ENCODE measurements around the gene SGCE. TPM values are rescaled to one million over a fixed set of nuclear protein-coding genes. Genes with fewer than 3 reads are reported as not detected.

SGCE gene
- polyA plus RNA-seq, 1 experiment: 76.1 TPM

DNA sequence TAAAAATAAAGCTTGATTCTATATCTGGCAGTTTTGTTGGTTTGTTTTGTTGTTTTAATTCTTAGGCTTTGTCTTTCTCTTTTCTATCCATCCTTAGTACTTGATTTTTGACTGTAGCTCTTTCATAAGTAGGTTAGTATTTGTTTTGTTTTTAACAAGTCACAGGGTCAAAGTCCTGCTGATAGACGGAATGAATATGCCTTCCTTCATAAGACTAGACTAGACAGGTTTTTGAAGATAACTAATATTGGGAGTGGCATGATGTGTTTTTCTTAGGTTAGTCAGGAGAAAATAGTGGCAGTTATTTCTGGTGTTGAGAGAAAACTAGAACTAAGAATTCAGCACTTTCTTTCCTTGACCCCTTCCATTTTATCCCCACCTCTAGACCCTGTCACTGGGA is 96.0 kb downstream of the SGCE start:
- H3K27me3 ChIP-seq (ENCODE audit: control insufficient read depth, insufficient read depth, low read length): no peaks in the 10 kb centered on the region
- CTCF ChIA-PET: interaction anchor here (0.8 kb wide), 1 partner anchor 25 kb away, joined by 3 read pairs; no protein-coding TSS in a partner anchor
- no peak for DNase-seq (ENCODE audit: low read depth, low spot score)
- TF ChIP-seq, protein P1, sequence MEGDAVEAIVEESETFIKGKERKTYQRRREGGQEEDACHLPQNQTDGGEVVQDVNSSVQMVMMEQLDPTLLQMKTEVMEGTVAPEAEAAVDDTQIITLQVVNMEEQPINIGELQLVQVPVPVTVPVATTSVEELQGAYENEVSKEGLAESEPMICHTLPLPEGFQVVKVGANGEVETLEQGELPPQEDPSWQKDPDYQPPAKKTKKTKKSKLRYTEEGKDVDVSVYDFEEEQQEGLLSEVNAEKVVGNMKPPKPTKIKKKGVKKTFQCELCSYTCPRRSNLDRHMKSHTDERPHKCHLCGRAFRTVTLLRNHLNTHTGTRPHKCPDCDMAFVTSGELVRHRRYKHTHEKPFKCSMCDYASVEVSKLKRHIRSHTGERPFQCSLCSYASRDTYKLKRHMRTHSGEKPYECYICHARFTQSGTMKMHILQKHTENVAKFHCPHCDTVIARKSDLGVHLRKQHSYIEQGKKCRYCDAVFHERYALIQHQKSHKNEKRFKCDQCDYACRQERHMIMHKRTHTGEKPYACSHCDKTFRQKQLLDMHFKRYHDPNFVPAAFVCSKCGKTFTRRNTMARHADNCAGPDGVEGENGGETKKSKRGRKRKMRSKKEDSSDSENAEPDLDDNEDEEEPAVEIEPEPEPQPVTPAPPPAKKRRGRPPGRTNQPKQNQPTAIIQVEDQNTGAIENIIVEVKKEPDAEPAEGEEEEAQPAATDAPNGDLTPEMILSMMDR (IDR thresholded peaks at IDR 0.05; ENCODE audit: low read depth, low read length): no peak
- POLR2A ChIA-PET: no interaction called here
- no peaks in the 10 kb centered on the region for H3K9me3 ChIP-seq (ENCODE audit: control insufficient read depth, insufficient read depth, low read length)
- H3K27ac ChIP-seq (ENCODE audit: low read depth, low read length): no peak overlapping the region
- H3K4me3 ChIP-seq (ENCODE audit: low read depth, low read length): no peak overlapping the region

DNA sequence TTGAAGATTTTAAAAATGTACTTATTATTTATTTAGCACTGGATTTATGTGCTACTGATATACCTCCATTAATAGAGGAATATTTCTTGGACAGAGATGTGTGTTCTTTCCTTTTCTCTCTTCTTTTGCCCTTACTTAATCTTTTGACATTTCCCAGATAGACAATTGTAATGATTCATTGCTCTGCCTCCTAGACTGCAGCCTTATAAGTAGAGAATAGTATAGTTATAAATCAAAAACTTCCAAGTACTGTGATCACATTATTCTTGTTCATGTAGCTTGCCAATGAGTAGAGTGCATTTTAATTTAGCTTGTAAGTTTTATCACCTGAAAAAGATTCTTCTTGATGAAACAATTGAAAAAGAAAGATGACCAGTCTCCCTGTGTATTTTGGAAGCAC is 98.7 kb downstream of the SGCE start:
- H3K27me3 ChIP-seq (ENCODE audit: control insufficient read depth, insufficient read depth, low read length): no peaks in the 10 kb centered on the region
- no peak for DNase-seq (ENCODE audit: low read depth, low spot score)
- H3K4me3 ChIP-seq (ENCODE audit: low read depth, low read length): no peak overlapping the region
- TF ChIP-seq, protein P1 (IDR thresholded peaks at IDR 0.05; ENCODE audit: low read depth, low read length): no peak
- H3K9me3 ChIP-seq (ENCODE audit: control insufficient read depth, insufficient read depth, low read length): no peaks in the 10 kb centered on the region
- no peak overlapping the region for H3K27ac ChIP-seq (ENCODE audit: low read depth, low read length)
- CTCF ChIA-PET: no interaction called here
- POLR2A ChIA-PET: no interaction called here

GRCh38 chr7:94556028-94556427 is 99.9 kb downstream of the SGCE start:
- TF ChIP-seq, protein P1 (IDR thresholded peaks at IDR 0.05; ENCODE audit: low read depth, low read length): no peak
- Histone ChIP-seq H3K27ac (ENCODE audit: low read depth, low read length) (no peak overlapping the region), H3K9me3 (ENCODE audit: control insufficient read depth, insufficient read depth, low read length) (no peaks in the 10 kb centered on the region), H3K27me3 (ENCODE audit: control insufficient read depth, insufficient read depth, low read length) (no peaks in the 10 kb centered on the region), H3K4me3 (ENCODE audit: low read depth, low read length) (no peak overlapping the region)
- ChIA-PET POLR2A (no interaction called here), CTCF (no interaction called here)
- DNase-seq (ENCODE audit: low read depth, low spot score): no peak

DNA sequence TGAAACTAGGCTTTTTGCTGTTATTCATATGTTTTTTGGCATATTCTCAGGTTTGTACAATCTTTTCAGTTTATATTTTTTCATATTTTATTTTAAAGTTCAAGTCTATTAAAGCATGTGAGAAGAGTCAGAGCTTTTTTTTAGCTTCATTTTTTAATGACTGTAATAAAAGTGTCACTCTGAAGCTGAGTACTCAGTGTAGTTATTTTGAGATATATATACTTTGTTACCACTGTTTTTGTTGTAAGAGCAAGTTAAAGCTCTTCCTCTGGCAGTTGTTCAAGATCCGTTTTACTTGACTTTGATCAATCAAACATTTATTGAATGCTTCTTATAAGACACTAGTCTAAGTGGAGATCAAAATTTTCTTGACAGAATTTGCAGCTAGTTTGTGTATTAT is 108.8 kb downstream of the SGCE start:
- ChIA-PET CTCF (no interaction called here), POLR2A (no interaction called here)

GRCh38 chr7:94540428-94540827 is 115.5 kb downstream of the SGCE start:
- Histone ChIP-seq H3K27ac (ENCODE audit: low read depth, low read length) (no peak overlapping the region), H3K9me3 (ENCODE audit: control insufficient read depth, insufficient read depth, low read length) (no peaks in the 10 kb centered on the region), H3K4me3 (ENCODE audit: low read depth, low read length) (no peak overlapping the region), H3K27me3 (ENCODE audit: control insufficient read depth, insufficient read depth, low read length) (no peaks in the 10 kb centered on the region)
- TF ChIP-seq, protein P1 (IDR thresholded peaks at IDR 0.05; ENCODE audit: low read depth, low read length): no peak
- POLR2A ChIA-PET: no interaction called here
- CTCF ChIA-PET: no interaction called here
- DNase-seq (ENCODE audit: low read depth, low spot score): no peak

More for the DNA sequence above, 108.8 kb downstream of the SGCE start:
- Histone ChIP-seq H3K9me3 (ENCODE audit: control insufficient read depth, insufficient read depth, low read length) (no peaks in the 10 kb centered on the region), H3K27ac (ENCODE audit: low read depth, low read length) (no peak overlapping the region), H3K4me3 (ENCODE audit: low read depth, low read length) (no peak overlapping the region), H3K27me3 (ENCODE audit: control insufficient read depth, insufficient read depth, low read length) (no peaks in the 10 kb centered on the region)
- no peak for DNase-seq (ENCODE audit: low read depth, low spot score)
- TF ChIP-seq, protein P1 (IDR thresholded peaks at IDR 0.05; ENCODE audit: low read depth, low read length): no peak

Other genes starting within 250 kb of the SGCE start
- gene CASD1, start 146.3 kb downstream of the SGCE start, polyA plus RNA-seq (2011; rRNA removed): 7.9 and 14.0 TPM in 2 replicates

Measured in AG04450 (cell line).